PC-9 (cell line): ENCODE data around the gene ZNF490. TPM values are rescaled to one million over a fixed set of nuclear protein-coding genes. Genes with fewer than 3 reads are reported as not detected.

Experiments used
- BruUV-seq: library from RNA; stranded (reverse); fragments of 400-500 nt; replicated peaks from 2 replicates; lab custom pipeline; 2021; lab: Mats Ljungman, UMichigan
- CTCF ChIA-PET: fragments of 300-600 bp; sonication (Branson Sonifier 250); formaldehyde crosslinking; loops from one replicate; lab custom pipeline; 2022; ENCODE audit warnings: antibody characterized with exemption; lab: Charles Lee
- POLR2A ChIA-PET: fragments of 300-600 bp; sonication (Branson Sonifier 250); formaldehyde crosslinking; loops from one replicate; lab custom pipeline; 2022; ENCODE audit warnings: antibody characterized with exemption; ENCODE audit not compliant: unreplicated experiment; lab: Charles Lee
- DNase-seq, 2 experiments: peaks; one replicate each; pipeline versions ENCODE4 v3.0.0 to v3.0.0-alpha.2; 2015 to 2022; ENCODE audit warnings: mixed read lengths in 1 of 2
- H2AFZ ChIP-seq: fragments of 200-600 bp; sonication (generic); 2 replicates; pipeline ENCODE4 v1.8.1; 2017; ENCODE audit warnings: antibody characterized with exemption
- H3F3A ChIP-seq: fragments of 200-600 bp; sonication (generic); 2 replicates; pipeline ENCODE4 v1.8.1; 2017; ENCODE audit warnings: antibody characterized with exemption, mild to moderate bottlenecking, low read depth; ENCODE audit not compliant: insufficient read depth
- H3K27ac ChIP-seq: fragments of 200-600 bp; sonication (generic); 2 replicates; pipeline ENCODE4 v1.6.1; 2016; ENCODE audit warnings: mixed run types
- H3K27me3 ChIP-seq: fragments of 200-600 bp; sonication (generic); 2 replicates; pipeline ENCODE4 v1.6.1; 2016; ENCODE audit warnings: low read depth, mixed run types; ENCODE audit not compliant: insufficient read depth
- H3K36me3 ChIP-seq: fragments of 200-600 bp; sonication (generic); 2 replicates; pipeline ENCODE4 v1.6.1; 2016; ENCODE audit warnings: low read depth, mixed run types
- H3K4me1 ChIP-seq: fragments of 200-600 bp; sonication (generic); replicated peaks from 2 replicates; pipeline ENCODE4 v1.6.1; 2016; ENCODE audit warnings: mixed run types; ENCODE audit not compliant: insufficient read depth
- H3K4me2 ChIP-seq: fragments of 200-600 bp; sonication (generic); 2 replicates; pipeline ENCODE4 v1.6.1; 2017; ENCODE audit warnings: mixed run types
- H3K4me3 ChIP-seq: fragments of 200-600 bp; sonication (generic); 2 replicates; pipeline ENCODE4 v1.6.1; 2016; ENCODE audit warnings: mixed run types
- H3K79me2 ChIP-seq: fragments of 200-600 bp; sonication (generic); 2 replicates; pipeline ENCODE4 v1.6.1; 2017; ENCODE audit warnings: low read depth, mixed run types
- H3K9me2 ChIP-seq: fragments of 200-600 bp; sonication (generic); 2 replicates; pipeline ENCODE4 v1.8.1; 2017; ENCODE audit warnings: mild to moderate bottlenecking; ENCODE audit not compliant: insufficient read depth
- H3K9me3 ChIP-seq: fragments of 200-600 bp; sonication (generic); 2 replicates; pipeline ENCODE4 v1.8.1; 2016; ENCODE audit warnings: low read depth; ENCODE audit not compliant: insufficient read depth
- H4K20me1 ChIP-seq: fragments of 200-600 bp; sonication (generic); 2 replicates; pipeline ENCODE4 v1.8.1; 2017; ENCODE audit not compliant: insufficient read depth
- CTCF ChIP-seq: fragments of 200-600 bp; sonication (generic); conservative IDR thresholded peaks from 2 replicates; pipeline ENCODE4 v1.6.1; 2017; ENCODE audit warnings: mixed run types, antibody characterized with exemption, mild to moderate bottlenecking, moderate library complexity
- EZH2 ChIP-seq: fragments of 200-600 bp; sonication (generic); IDR thresholded peaks from 2 replicates; pipeline ENCODE4 v1.8.0; 2017; ENCODE audit warnings: antibody characterized with exemption, low read depth
- intact Hi-C: fragments of 100-400 bp; cut with micrococcal nuclease; formaldehyde crosslinking; loops from one replicate; pipeline ENCODE4 v1.10.0; 2022; ENCODE audit not compliant: unreplicated experiment
- total RNA-seq: library from RNA; stranded (reverse); gene quantifications from 2 replicates; pipeline ENCODE4 v1.2.3, GENCODE V29; 2021

The ZNF490 gene
- total RNA-seq, 1 experiment from 2014 or later = 8.9 TPM

GRCh38 chr19:12544401-12544876, 66.2 kb downstream of the ZNF490 start:
- peaks cover 61% of the 10 kb centered on the region for H3K36me3 ChIP-seq
- H3K9me2 ChIP-seq = no peaks in the 10 kb centered on the region
- ChIA-PET POLR2A (no interaction called here), CTCF (no interaction called here)
- H3K9me3 ChIP-seq = peaks cover 67% of the 10 kb centered on the region; the same call in 1 of the 2 replicates
- H3K4me1 ChIP-seq = peaks cover 1% of the 10 kb centered on the region; the same call in 1 of the 2 replicates
- no peak overlapping the region for H3K27ac ChIP-seq
- no peak for DNase-seq
- no TSS peak for BruUV-seq
- intact Hi-C loops = no loop called here
- H3K4me2 ChIP-seq = no peak overlapping the region
- TF ChIP-seq CTCF = no peak
- TF ChIP-seq EZH2 = no peak
- no peak overlapping the region for H2AFZ ChIP-seq
- H3K4me3 ChIP-seq = no peak overlapping the region
- no peaks in the 10 kb centered on the region for H3K27me3 ChIP-seq
- peaks cover 66% of the 10 kb centered on the region for H3K79me2 ChIP-seq
- H4K20me1 ChIP-seq = no peaks in the 10 kb centered on the region
- H3F3A ChIP-seq = no peaks in the 10 kb centered on the region

- H3K4me2 ChIP-seq = no peak overlapping the region
- no peak overlapping the region for H3K4me3 ChIP-seq
- CTCF ChIA-PET = no interaction called here
- H4K20me1 ChIP-seq = no peaks in the 10 kb centered on the region
- H3K9me2 ChIP-seq = no peaks in the 10 kb centered on the region
- H3K27me3 ChIP-seq = no peaks in the 10 kb centered on the region
- POLR2A ChIA-PET = no interaction called here
- TF ChIP-seq EZH2 (no peak), CTCF (no peak)
- no peak overlapping the region for H3K27ac ChIP-seq
- H3F3A ChIP-seq = no peaks in the 10 kb centered on the region
- no TSS peak for BruUV-seq
- intact Hi-C loops = no loop called here
- no peak for DNase-seq
- peaks cover 60% of the 10 kb centered on the region for H3K36me3 ChIP-seq
- H3K79me2 ChIP-seq = peaks cover 60% of the 10 kb centered on the region
- no peaks in the 10 kb centered on the region for H3K4me1 ChIP-seq
- H2AFZ ChIP-seq = no peak overlapping the region
- H3K9me3 ChIP-seq = peaks cover 67% of the 10 kb centered on the region; the same call in 1 of the 2 replicates
Observed at GRCh38 chr19:12543855-12544254, 66.8 kb downstream of the ZNF490 start.

Other genes with a start within 250 kb of the ZNF490 start
- gene ZNF442, start 245.1 kb downstream of the ZNF490 start, total RNA-seq = not detected in 2 replicates
- 2.5 and 2.9 TPM in 2 replicates for gene ZNF799, start 209.5 kb downstream of the ZNF490 start, total RNA-seq
- gene ZNF443, start 169.8 kb downstream of the ZNF490 start, total RNA-seq = 3.3 and 3.5 TPM in 2 replicates
- 1.6 and 1.8 TPM in 2 replicates for gene ZNF709, start 126.0 kb downstream of the ZNF490 start, total RNA-seq
- 8.3 and 14.8 TPM in 2 replicates for gene ZNF564, start 59.3 kb downstream of the ZNF490 start, total RNA-seq
- 22.4 and 27.7 TPM in 2 replicates for gene ZNF791, start 107 bp upstream of the ZNF490 start, total RNA-seq
- gene MAN2B1, start 55.9 kb upstream of the ZNF490 start, total RNA-seq = 41.5 and 48.2 TPM in 2 replicates
- 12.9 and 21.2 TPM in 2 replicates for gene WDR83, start 56.0 kb upstream of the ZNF490 start, total RNA-seq
- 106 and 121 TPM in 2 replicates for gene DHPS, start 71.1 kb upstream of the ZNF490 start, total RNA-seq
- not detected in 2 replicates for gene GNG14, start 77.2 kb upstream of the ZNF490 start, total RNA-seq
- 21.0 and 21.9 TPM in 2 replicates for gene FBXW9, start 85.8 kb upstream of the ZNF490 start, total RNA-seq
- gene TNPO2, start 113.1 kb upstream of the ZNF490 start, total RNA-seq = 67.4 and 77.5 TPM in 2 replicates
- gene TRIR, start 123.9 kb upstream of the ZNF490 start, total RNA-seq = 173 and 194 TPM in 2 replicates
- gene GET3, start 126.7 kb upstream of the ZNF490 start, total RNA-seq = 72.8 and 81.9 TPM in 2 replicates
- not detected in 2 replicates for gene BEST2, start 141.0 kb upstream of the ZNF490 start, total RNA-seq
- 109 and 127 TPM in 2 replicates for gene HOOK2, start 164.7 kb upstream of the ZNF490 start, total RNA-seq
- 70.7 and 87.0 TPM in 2 replicates for gene JUNB, start 180.7 kb upstream of the ZNF490 start, total RNA-seq
- gene PRDX2, start 191.0 kb upstream of the ZNF490 start, total RNA-seq = 268 and 271 TPM in 2 replicates
- 28.8 and 30.0 TPM in 2 replicates for gene THSD8, start 191.3 kb upstream of the ZNF490 start, total RNA-seq
- 38.6 and 60.4 TPM in 2 replicates for gene RNASEH2A, start 195.8 kb upstream of the ZNF490 start, total RNA-seq
- 0.78 and 1.0 TPM in 2 replicates for gene RTBDN, start 223.8 kb upstream of the ZNF490 start, total RNA-seq
- 11.4 and 11.9 TPM in 2 replicates for gene MAST1, start 227.7 kb upstream of the ZNF490 start, total RNA-seq